Endothelial cell of umbilical vein (primary cell): Measurements from ENCODE around the gene HBS1L. TPM values are rescaled to one million over a fixed set of nuclear protein-coding genes. Genes with fewer than 3 reads are reported as not detected.

Experiments used
- BruUV-seq: library from RNA; stranded (reverse); fragments of 400-500 nt; replicated peaks from 2 replicates; lab custom pipeline; 2021; lab: Mats Ljungman, UMichigan
- CTCF ChIA-PET: fragments of 300-600, 350-600 bp; sonication (Branson Sonifier 250); formaldehyde crosslinking; loops from one replicate; lab custom pipeline; 2021; ENCODE audit warnings: antibody characterized with exemption, inconsistent platforms; lab: Charles Lee
- POLR2A ChIA-PET: fragments of 300-600, 350-600 bp; sonication (Branson Sonifier 250); formaldehyde crosslinking; loops from one replicate; lab custom pipeline; 2021; ENCODE audit warnings: antibody characterized with exemption, inconsistent platforms; lab: Charles Lee
- DNase-seq: peaks from one replicate; pipeline ENCODE4 v3.0.0-alpha.2; 2011; ENCODE audit warnings: low read depth, low spot score
- FAIRE-seq: peaks from 2 replicates; lab custom pipeline; 2011; peaks lifted over from hg19 to GRCh38; lab: Jason Lieb, UNC
- H2AFZ ChIP-seq: 2 replicates; pipeline ENCODE4 v1.6.0; 2012; ENCODE audit warnings: low read depth, low read length, control low read depth, inconsistent platforms
- H3K27ac ChIP-seq: 2 replicates; pipeline ENCODE4 v1.5.1; 2011; ENCODE audit warnings: low read depth, mild to moderate bottlenecking, control low read depth, low read length, moderate library complexity; ENCODE audit not compliant: insufficient read depth
- H3K27me3 ChIP-seq, 2 experiments: 2 replicates each; pipeline versions ENCODE4 v1.6.0 to v1.6.1; 2011; ENCODE audit warnings: low read length in 2 of 2, mixed read lengths in 1 of 2; ENCODE audit not compliant: control insufficient read depth in 2 of 2, insufficient read depth in 2 of 2
- H3K36me3 ChIP-seq, 2 experiments: 2 replicates in 1 of 2; 3 replicates in 1 of 2; pipeline ENCODE4 v1.5.1; 2011; ENCODE audit warnings: low read length in 2 of 2, mild to moderate bottlenecking in 1 of 2, moderate library complexity in 1 of 2; ENCODE audit not compliant: control insufficient read depth in 2 of 2, insufficient read depth in 2 of 2; ENCODE audit errors: extremely low read depth in 1 of 2
- H3K4me1 ChIP-seq: 3 replicates; pipeline ENCODE4 v1.5.1; 2011; ENCODE audit warnings: mild to moderate bottlenecking, low read length; ENCODE audit not compliant: control insufficient read depth, insufficient read depth; ENCODE audit errors: extremely low read depth
- H3K4me2 ChIP-seq: 2 replicates; pipeline ENCODE4 v1.6.1; 2011; ENCODE audit warnings: low read length, control low read depth, mixed read lengths; ENCODE audit not compliant: insufficient read depth
- H3K4me3 ChIP-seq, 3 experiments: fragments of 200-600 bp in 1 of 3; sonication (generic), shearing (Covaris generic) in 1 of 3; replicated peaks in 1 of 3; 2 replicates each; pipeline ENCODE4 v1.5.1; 2011 to 2016; ENCODE audit warnings: control low read depth in 3 of 3, low read length in 3 of 3, mild to moderate bottlenecking in 2 of 3, inconsistent platforms in 1 of 3, low read depth in 1 of 3, moderate library complexity in 1 of 3; ENCODE audit not compliant: insufficient read depth in 1 of 3
- H3K79me2 ChIP-seq: 2 replicates; pipeline ENCODE4 v1.6.0; 2012; ENCODE audit warnings: low read length, inconsistent platforms; ENCODE audit not compliant: control insufficient read depth, insufficient read depth
- H3K9ac ChIP-seq: replicated peaks from 2 replicates; pipeline ENCODE3; 2011; ENCODE audit warnings: low read length, control low read depth; ENCODE audit not compliant: insufficient read depth; ENCODE audit errors: extremely low read depth
- H3K9me1 ChIP-seq: replicated peaks from 3 replicates; pipeline ENCODE4 v1.6.0; 2011; ENCODE audit warnings: mild to moderate bottlenecking, low read length; ENCODE audit not compliant: control insufficient read depth, insufficient read depth; ENCODE audit errors: extremely low read depth
- H3K9me3 ChIP-seq: replicated peaks from 2 replicates; pipeline ENCODE4 v1.5.1; 2012; ENCODE audit warnings: low read length, inconsistent platforms; ENCODE audit not compliant: control insufficient read depth, insufficient read depth
- H4K20me1 ChIP-seq: replicated peaks from 2 replicates; pipeline ENCODE3; 2011; ENCODE audit warnings: mild to moderate bottlenecking, low read length; ENCODE audit not compliant: control insufficient read depth, insufficient read depth; ENCODE audit errors: extremely low read depth
- CTCF ChIP-seq, 2 donors: IDR thresholded peaks; 1 replicate in 1 of 2; 2 replicates in 1 of 2; pipeline ENCODE4 v1.5.1; 2011; ENCODE audit warnings: low read length in 2 of 2, mild to moderate bottlenecking in 2 of 2, moderate library complexity in 2 of 2, control low read depth in 1 of 2, inconsistent platforms in 1 of 2, low read depth in 1 of 2; ENCODE audit not compliant: insufficient read depth in 1 of 2; ENCODE audit errors: extremely low read depth in 1 of 2
- EZH2 ChIP-seq: IDR thresholded peaks from 2 replicates; pipeline ENCODE4 v1.6.1; 2012; ENCODE audit warnings: borderline replicate concordance, low read depth, mild to moderate bottlenecking, moderate library complexity, low read length, inconsistent platforms; ENCODE audit not compliant: severe bottlenecking
- FOS ChIP-seq: IDR thresholded peaks from 2 replicates; pipeline ENCODE4 v1.6.1; 2011; ENCODE audit warnings: mild to moderate bottlenecking, low read length, moderate library complexity, borderline replicate concordance; ENCODE audit not compliant: insufficient read depth
- GATA2 ChIP-seq: IDR thresholded peaks from 2 replicates; pipeline ENCODE4 v1.7.0; 2011; ENCODE audit warnings: low read depth, mild to moderate bottlenecking, moderate library complexity, mixed read lengths, low read length; ENCODE audit not compliant: insufficient read length, insufficient read depth
- JUN ChIP-seq: IDR thresholded peaks from 2 replicates; pipeline ENCODE4 v1.6.1; 2011; ENCODE audit warnings: borderline replicate concordance, low read depth; ENCODE audit not compliant: insufficient read length, insufficient read depth
- MAX ChIP-seq: IDR thresholded peaks from 2 replicates; pipeline ENCODE4 v1.6.1; 2011; ENCODE audit not compliant: insufficient read depth, insufficient read length
- MYC ChIP-seq: IDR thresholded peaks from one replicate; pipeline ENCODE4 v1.6.1; 2011; ENCODE audit warnings: mild to moderate bottlenecking, low read depth, low read length
- POLR2A ChIP-seq: IDR thresholded peaks from 2 replicates; pipeline ENCODE4 v1.6.1; 2012; ENCODE audit warnings: low read depth, mild to moderate bottlenecking, control low read depth, low read length
- POLR2AphosphoS5 ChIP-seq: IDR thresholded peaks from 2 replicates; pipeline ENCODE4 v1.6.1; 2012; ENCODE audit warnings: low read depth, mild to moderate bottlenecking, control low read depth, low read length, moderate library complexity; ENCODE audit not compliant: insufficient read depth
- dilution Hi-C: fragments of 300-500 bp; cut with MboI; formaldehyde crosslinking; loops from one replicate; pipeline ENCODE4 v1.15.0; 2019; ENCODE audit warnings: low sequenced_read_pairs; ENCODE audit not compliant: extremely low pct_ligation_motif_present
- intact Hi-C: fragments of 100-400 bp; cut with micrococcal nuclease; formaldehyde crosslinking; loops from one replicate; pipeline ENCODE4 v1.10.0; 2022
- polyA plus RNA-seq, 4 experiments: library from polyadenylated mRNA; depleted of rRNA in 3 of 4; stranded (reverse) in 3 of 4; unstranded in 1 of 4; fragments of >200 nt; gene quantifications; 2 replicates each; pipeline versions ENCODE4 v1.2.1 to v1.2.3, GENCODE V29; 2011 to 2012; ENCODE audit warnings: missing spikeins in 1 of 4
- total RNA-seq: library from RNA; stranded (reverse); gene quantifications from 2 replicates; pipeline ENCODE4 v1.2.3, GENCODE V29; 2021

Gene HBS1L
- total and polyA plus RNA-seq, 2 donors (not counting 3 experiments of a cell fraction or from before 2014, with no cell fraction given) = 23.7 to 74.6 TPM

GRCh38 chr6:134962421-134962820, 92.2 kb downstream of the HBS1L start:
- dilution Hi-C loops = no loop called here
- no TSS peak for BruUV-seq
- DNase-seq (no peak), FAIRE-seq (no peak)
- CTCF ChIA-PET = no interaction called here
- Histone ChIP-seq H3K9me1 (no peaks in the 10 kb centered on the region), H3K4me1 (no peaks in the 10 kb centered on the region), H3K9me3 (no peaks in the 10 kb centered on the region), H4K20me1 (no peaks in the 10 kb centered on the region), H3K4me2 (no peak overlapping the region), H3K27me3 (no peaks in the 10 kb centered on the region), H3K4me3 (no peak overlapping the region), H2AFZ (no peak overlapping the region), H3K36me3 (no peaks in the 10 kb centered on the region), H3K79me2 (no peaks in the 10 kb centered on the region), H3K27ac (no peak overlapping the region), H3K9ac (no peak overlapping the region)
- TF ChIP-seq MAX = no peak
- no peak for TF ChIP-seq FOS
- TF ChIP-seq MYC = no peak
- no peak for TF ChIP-seq POLR2A
- no peak for TF ChIP-seq JUN
- TF ChIP-seq GATA2 = no peak
- TF ChIP-seq POLR2AphosphoS5 = no peak
- no peak for TF ChIP-seq EZH2
- TF ChIP-seq CTCF (IDR thresholded peaks at IDR 0.05; ENCODE audit: extremely low read depth in 1 of 2, insufficient read depth in 1 of 2, low read depth in 1 of 2, low read length in 2 of 2) = no peak
- POLR2A ChIA-PET = no interaction called here
- intact Hi-C loops = no loop called here
